H9 (cell line): ENCODE data around the gene WBP2. TPM values are rescaled to one million over a fixed set of nuclear protein-coding genes. Genes with fewer than 3 reads are reported as not detected.

ENCODE experiments used
- DNase-seq: peaks from one replicate; pipeline ENCODE4 v3.0.0-alpha.2; 2017
- H2AFZ ChIP-seq: one replicate; pipeline ENCODE4 v1.6.1; 2013; ENCODE audit warnings: mild to moderate bottlenecking, low read length, control low read depth, moderate library complexity
- H2AK5ac ChIP-seq: 2 replicates; pipeline ENCODE4 v1.6.1; 2013; ENCODE audit warnings: low read length, control low read depth, mixed read lengths; ENCODE audit not compliant: insufficient read length
- H2BK120ac ChIP-seq: one replicate; pipeline ENCODE4 v1.6.1; 2013; ENCODE audit warnings: low read depth, mild to moderate bottlenecking, low read length, control low read depth, inconsistent platforms; ENCODE audit not compliant: poor library complexity, severe bottlenecking
- H2BK12ac ChIP-seq: 2 replicates; pipeline ENCODE4 v1.6.1; 2013; ENCODE audit warnings: low read length, control low read depth, mixed read lengths, low read depth; ENCODE audit not compliant: insufficient read length
- H2BK15ac ChIP-seq: 2 replicates; pipeline ENCODE4 v1.6.1; 2013; ENCODE audit warnings: low read depth, low read length, control low read depth
- H2BK20ac ChIP-seq: one replicate; pipeline ENCODE4 v1.6.1; 2013; ENCODE audit warnings: low read depth, mild to moderate bottlenecking, low read length, control low read depth, inconsistent platforms; ENCODE audit not compliant: poor library complexity, severe bottlenecking
- H2BK5ac ChIP-seq: 2 replicates; pipeline ENCODE4 v1.6.1; 2013; ENCODE audit warnings: low read length, control low read depth, mixed read lengths; ENCODE audit not compliant: insufficient read length
- H3K14ac ChIP-seq: 2 replicates; pipeline ENCODE4 v1.6.1; 2013; ENCODE audit warnings: low read length, control low read depth; ENCODE audit not compliant: insufficient read depth
- H3K18ac ChIP-seq: 2 replicates; pipeline ENCODE4 v1.6.1; 2013; ENCODE audit warnings: low read depth, mild to moderate bottlenecking, mixed read lengths, low read length, control low read depth; ENCODE audit not compliant: insufficient read length
- H3K23ac ChIP-seq: 2 replicates; pipeline ENCODE4 v1.6.1; 2013; ENCODE audit warnings: low read length, control low read depth, mixed read lengths, low read depth; ENCODE audit not compliant: insufficient read length
- H3K23me2 ChIP-seq: 2 replicates; pipeline ENCODE4 v1.6.1; 2013; ENCODE audit warnings: low read depth, mild to moderate bottlenecking, mixed read lengths, low read length, control low read depth; ENCODE audit not compliant: insufficient read length, poor library complexity, severe bottlenecking
- H3K27ac ChIP-seq: 2 replicates; pipeline ENCODE4 v1.5.1; 2013; ENCODE audit warnings: low read length, control low read depth, mixed read lengths, low read depth; ENCODE audit not compliant: insufficient read length
- H3K27me3 ChIP-seq: 2 replicates; pipeline ENCODE4 v1.6.1; 2013; ENCODE audit warnings: low read length, control low read depth, inconsistent platforms; ENCODE audit not compliant: insufficient read depth
- H3K4ac ChIP-seq: 2 replicates; pipeline ENCODE4 v1.6.1; 2013; ENCODE audit warnings: low read depth, mild to moderate bottlenecking, control low read depth, inconsistent platforms, low read length, moderate library complexity
- H3K4me1 ChIP-seq: 2 replicates; pipeline ENCODE4 v1.6.1; 2013; ENCODE audit warnings: low read length, control low read depth, inconsistent platforms; ENCODE audit not compliant: insufficient read depth
- H3K4me2 ChIP-seq: 2 replicates; pipeline ENCODE4 v1.6.1; 2013; ENCODE audit warnings: low read length, control low read depth, mixed read lengths; ENCODE audit not compliant: insufficient read length, insufficient read depth
- H3K56ac ChIP-seq: 2 replicates; pipeline ENCODE4 v1.6.1; 2013; ENCODE audit warnings: low read depth, mild to moderate bottlenecking, mixed read lengths, low read length, control low read depth; ENCODE audit not compliant: insufficient read length
- H3K79me1 ChIP-seq: 2 replicates; pipeline ENCODE4 v1.6.1; 2013; ENCODE audit warnings: low read depth, mild to moderate bottlenecking, moderate library complexity, low read length, control low read depth, inconsistent platforms; ENCODE audit not compliant: insufficient read depth, poor library complexity, severe bottlenecking
- H3K79me2 ChIP-seq: 2 replicates; pipeline ENCODE4 v1.6.1; 2013; ENCODE audit warnings: low read length, control low read depth, inconsistent platforms; ENCODE audit not compliant: insufficient read depth
- H3K9ac ChIP-seq: 2 replicates; pipeline ENCODE4 v1.6.1; 2013; ENCODE audit warnings: low read length, control low read depth, mixed read lengths; ENCODE audit not compliant: insufficient read length; ENCODE audit errors: extremely low read depth
- H3K9me3 ChIP-seq: one replicate; pipeline ENCODE4 v1.6.1; 2013; ENCODE audit warnings: low read depth, low read length, inconsistent platforms; ENCODE audit not compliant: control insufficient read depth
- H3T11ph ChIP-seq: one replicate; pipeline ENCODE4 v1.6.1; 2013; ENCODE audit warnings: mild to moderate bottlenecking, low read length, control low read depth, inconsistent platforms
- H4K20me1 ChIP-seq: one replicate; pipeline ENCODE4 v1.6.1; 2013; ENCODE audit not compliant: control insufficient read depth, insufficient read length, insufficient read depth
- H4K5ac ChIP-seq: 2 replicates; pipeline ENCODE4 v1.6.1; 2013; ENCODE audit warnings: low read depth, mild to moderate bottlenecking, mixed read lengths, low read length, control low read depth; ENCODE audit not compliant: insufficient read length
- H4K8ac ChIP-seq: replicated peaks from 2 replicates; pipeline ENCODE4 v1.6.1; 2013; ENCODE audit warnings: low read length, control low read depth, mixed read lengths, low read depth; ENCODE audit not compliant: insufficient read length
- H4K91ac ChIP-seq: 2 replicates; pipeline ENCODE4 v1.6.1; 2013; ENCODE audit warnings: low read depth, mild to moderate bottlenecking, moderate library complexity, mixed read lengths, low read length, control low read depth; ENCODE audit not compliant: insufficient read length
- H3K27ac Mint-ChIP-seq, 3 experiments: 2 replicates in 2 of 3; 3 replicates in 1 of 3; pipeline ENCODE4 v1.8.0; 2020 to 2021; ENCODE audit warnings: mixed read lengths in 3 of 3, mild to moderate bottlenecking in 1 of 3, moderate library complexity in 1 of 3
- H3K27me3 Mint-ChIP-seq: 2 replicates; pipeline ENCODE4 v1.8.0; 2021; ENCODE audit warnings: low read depth, mild to moderate bottlenecking, moderate library complexity, mixed read lengths
- H3K36me3 Mint-ChIP-seq, 3 experiments: 2 replicates in 2 of 3; 3 replicates in 1 of 3; pipeline ENCODE4 v1.8.0; 2020 to 2021; ENCODE audit warnings: low read depth in 3 of 3, mixed read lengths in 3 of 3; ENCODE audit not compliant: insufficient read depth in 1 of 3
- H3K4me1 Mint-ChIP-seq, 2 experiments: 2 replicates each; pipeline ENCODE4 v1.8.0; 2020; ENCODE audit warnings: mixed read lengths in 2 of 2
- H3K4me3 Mint-ChIP-seq, 2 experiments: 2 replicates in 1 of 2; 3 replicates in 1 of 2; pipeline ENCODE4 v1.8.0; 2020 to 2021; ENCODE audit warnings: mild to moderate bottlenecking in 2 of 2, mixed read lengths in 2 of 2, moderate library complexity in 1 of 2
- H3K9me3 Mint-ChIP-seq, 2 experiments: 2 replicates in 1 of 2; 3 replicates in 1 of 2; pipeline ENCODE4 v1.8.0; 2020; ENCODE audit warnings: mild to moderate bottlenecking in 2 of 2, mixed read lengths in 2 of 2, moderate library complexity in 1 of 2
- WGBS: extraction: QIAGEN DNeasy Blood & Tissue Kit; methylation state at CpG from one replicate; pipeline ENCODE4 v1.1.7; 2013; ENCODE audit warnings: missing lambda C conversion rate, low lambda C conversion rate, mixed read lengths; ENCODE audit not compliant: insufficient read length; ENCODE audit errors: extremely low coverage; 5-methylcytosine and 5-hydroxymethylcytosine counted together
- total RNA-seq: library from RNA; stranded (reverse); gene quantifications from 2 replicates; pipeline ENCODE4 v1.2.1, GENCODE V29; 2021
- TF ChIP-seq, protein P1 (sequence below): fragments of 200-600 bp; sonication (generic); conservative IDR thresholded peaks from 3 replicates; pipeline ENCODE4 v1.8.0; 2021; ENCODE audit warnings: antibody characterized with exemption, mild to moderate bottlenecking

WBP2 gene
- total RNA-seq, 1 experiment from 2014 or later = 63.2 TPM

DNA sequence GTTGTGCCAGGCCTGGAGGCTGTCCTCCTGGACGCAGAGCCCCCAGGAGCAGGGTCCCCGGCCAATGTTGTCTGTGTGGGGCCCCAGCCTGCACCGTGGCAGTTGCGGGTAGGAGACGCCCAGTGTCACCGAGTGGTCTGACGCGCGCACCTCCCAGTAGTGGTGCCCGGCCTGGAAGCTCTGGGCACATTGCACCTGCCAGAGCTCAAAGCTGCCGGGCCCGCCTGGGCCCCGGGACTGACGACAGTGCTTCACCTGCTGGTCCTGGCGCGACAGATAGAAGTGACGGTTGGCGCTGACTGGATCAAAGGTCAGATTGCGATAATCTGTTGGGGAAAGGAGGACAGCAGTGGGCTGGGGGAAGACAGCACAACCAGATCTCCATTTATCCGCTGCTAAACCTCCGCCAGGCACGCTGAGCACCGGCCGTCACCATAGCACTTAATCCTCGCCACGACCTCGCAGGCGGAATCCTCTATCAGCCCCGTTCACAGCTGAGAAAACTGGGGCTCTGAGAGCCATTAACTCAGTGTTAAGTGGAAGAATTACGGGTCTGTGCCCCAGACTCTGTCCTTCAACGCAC is 36.0 kb upstream of the WBP2 start:
- Histone ChIP-seq H4K5ac (no peak overlapping the region), H2BK12ac (no peak overlapping the region), H3K4me2 (no peak overlapping the region), H3K9me3 (no peaks in the 10 kb centered on the region), H3K9ac (no peak overlapping the region), H3K18ac (no peak overlapping the region), H2AK5ac (no peak overlapping the region), H3K23me2 (peaks cover 3% of the 10 kb centered on the region), H2BK15ac (no peak overlapping the region), H3K79me2 (no peaks in the 10 kb centered on the region), H2AFZ (no peak overlapping the region), H4K20me1 (no peaks in the 10 kb centered on the region), H3K4me1 (no peaks in the 10 kb centered on the region; the same call in 1 of the 2 replicates), H4K91ac (no peak overlapping the region), H2BK5ac (no peak overlapping the region), H4K8ac (no peak overlapping the region), H3K14ac (no peak overlapping the region), H2BK120ac (no peak overlapping the region), H3K27ac (no peak overlapping the region), H3K27me3 (no peaks in the 10 kb centered on the region), H3K79me1 (no peaks in the 10 kb centered on the region), H3T11ph (no peak overlapping the region), H3K23ac (no peak overlapping the region), H3K56ac (no peak overlapping the region), H3K4ac (no peak overlapping the region), H2BK20ac (no peak overlapping the region)
- H3K4me1 Mint-ChIP-seq = peaks cover 18 to 20% of the 10 kb centered on the region in 2 experiments
- no peak overlapping the region for H3K4me3 Mint-ChIP-seq
- TF ChIP-seq, protein P1, sequence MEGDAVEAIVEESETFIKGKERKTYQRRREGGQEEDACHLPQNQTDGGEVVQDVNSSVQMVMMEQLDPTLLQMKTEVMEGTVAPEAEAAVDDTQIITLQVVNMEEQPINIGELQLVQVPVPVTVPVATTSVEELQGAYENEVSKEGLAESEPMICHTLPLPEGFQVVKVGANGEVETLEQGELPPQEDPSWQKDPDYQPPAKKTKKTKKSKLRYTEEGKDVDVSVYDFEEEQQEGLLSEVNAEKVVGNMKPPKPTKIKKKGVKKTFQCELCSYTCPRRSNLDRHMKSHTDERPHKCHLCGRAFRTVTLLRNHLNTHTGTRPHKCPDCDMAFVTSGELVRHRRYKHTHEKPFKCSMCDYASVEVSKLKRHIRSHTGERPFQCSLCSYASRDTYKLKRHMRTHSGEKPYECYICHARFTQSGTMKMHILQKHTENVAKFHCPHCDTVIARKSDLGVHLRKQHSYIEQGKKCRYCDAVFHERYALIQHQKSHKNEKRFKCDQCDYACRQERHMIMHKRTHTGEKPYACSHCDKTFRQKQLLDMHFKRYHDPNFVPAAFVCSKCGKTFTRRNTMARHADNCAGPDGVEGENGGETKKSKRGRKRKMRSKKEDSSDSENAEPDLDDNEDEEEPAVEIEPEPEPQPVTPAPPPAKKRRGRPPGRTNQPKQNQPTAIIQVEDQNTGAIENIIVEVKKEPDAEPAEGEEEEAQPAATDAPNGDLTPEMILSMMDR = no peak
- H3K27me3 Mint-ChIP-seq = no peaks in the 10 kb centered on the region; the same call in 1 of the 2 replicates
- no peak for DNase-seq
- H3K36me3 Mint-ChIP-seq = peaks cover 11 to 32% (median 23%) of the 10 kb centered on the region in 3 experiments
- no CpG with 5 or more reads among the region's 31 CpGs for WGBS
- H3K27ac Mint-ChIP-seq = no peak overlapping the region; a peak in 1 of 7 replicates
- H3K9me3 Mint-ChIP-seq = no peaks in the 10 kb centered on the region
